ENCODE measurements around the gene ENDOU.

DNA sequence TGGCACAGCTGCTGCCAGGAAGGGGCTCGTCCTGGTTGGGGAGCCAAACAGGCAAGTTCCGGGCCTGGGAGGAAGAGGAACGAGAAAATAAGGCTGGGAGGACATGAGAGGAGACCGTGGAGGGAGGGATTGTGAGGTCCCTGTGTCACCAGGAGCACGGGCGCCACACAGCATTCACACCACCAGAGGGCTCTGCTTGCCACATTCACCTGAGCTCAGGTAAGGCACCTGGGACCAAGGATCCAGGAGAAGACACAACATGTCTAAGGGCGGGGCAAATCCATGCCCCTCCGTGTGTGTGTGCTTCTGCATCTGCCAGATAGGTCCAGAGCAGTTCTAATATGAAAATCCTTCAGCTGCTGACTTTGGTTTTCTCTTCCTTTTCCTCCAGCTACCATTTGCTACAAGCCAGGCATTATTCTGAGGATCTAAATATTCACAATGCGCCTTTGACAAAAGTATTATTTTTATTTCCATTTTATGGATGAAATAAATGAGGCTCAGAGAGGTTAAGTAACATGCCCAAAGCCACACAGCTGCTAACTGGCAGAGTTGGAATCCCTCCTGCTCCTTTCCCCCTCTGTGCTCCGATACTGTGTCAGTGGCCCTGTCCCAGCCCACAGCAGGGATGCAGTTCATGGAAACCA lies 18.8 kb upstream of the ENDOU start:
- TF ChIP-seq POLR2A (IDR thresholded peaks at IDR 0.05), result no peak
- peak; percentile 55 for TF ChIP-seq POLR2AphosphoS5 (IDR thresholded peaks at IDR 0.05)
- TF ChIP-seq, protein P1, sequence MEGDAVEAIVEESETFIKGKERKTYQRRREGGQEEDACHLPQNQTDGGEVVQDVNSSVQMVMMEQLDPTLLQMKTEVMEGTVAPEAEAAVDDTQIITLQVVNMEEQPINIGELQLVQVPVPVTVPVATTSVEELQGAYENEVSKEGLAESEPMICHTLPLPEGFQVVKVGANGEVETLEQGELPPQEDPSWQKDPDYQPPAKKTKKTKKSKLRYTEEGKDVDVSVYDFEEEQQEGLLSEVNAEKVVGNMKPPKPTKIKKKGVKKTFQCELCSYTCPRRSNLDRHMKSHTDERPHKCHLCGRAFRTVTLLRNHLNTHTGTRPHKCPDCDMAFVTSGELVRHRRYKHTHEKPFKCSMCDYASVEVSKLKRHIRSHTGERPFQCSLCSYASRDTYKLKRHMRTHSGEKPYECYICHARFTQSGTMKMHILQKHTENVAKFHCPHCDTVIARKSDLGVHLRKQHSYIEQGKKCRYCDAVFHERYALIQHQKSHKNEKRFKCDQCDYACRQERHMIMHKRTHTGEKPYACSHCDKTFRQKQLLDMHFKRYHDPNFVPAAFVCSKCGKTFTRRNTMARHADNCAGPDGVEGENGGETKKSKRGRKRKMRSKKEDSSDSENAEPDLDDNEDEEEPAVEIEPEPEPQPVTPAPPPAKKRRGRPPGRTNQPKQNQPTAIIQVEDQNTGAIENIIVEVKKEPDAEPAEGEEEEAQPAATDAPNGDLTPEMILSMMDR (IDR thresholded peaks at IDR 0.05), result peak in 3 of 4 experiments; percentile 70 to 90 (median 88)
